ENCODE data around the gene APOL6. TPM values are rescaled to one million over a fixed set of nuclear protein-coding genes. Genes with fewer than 3 reads are reported as not detected.

APOL6 gene
- total RNA-seq, 4 donors from 2014 or later: 4.6 to 39.7 (median 27.5) TPM

DNA sequence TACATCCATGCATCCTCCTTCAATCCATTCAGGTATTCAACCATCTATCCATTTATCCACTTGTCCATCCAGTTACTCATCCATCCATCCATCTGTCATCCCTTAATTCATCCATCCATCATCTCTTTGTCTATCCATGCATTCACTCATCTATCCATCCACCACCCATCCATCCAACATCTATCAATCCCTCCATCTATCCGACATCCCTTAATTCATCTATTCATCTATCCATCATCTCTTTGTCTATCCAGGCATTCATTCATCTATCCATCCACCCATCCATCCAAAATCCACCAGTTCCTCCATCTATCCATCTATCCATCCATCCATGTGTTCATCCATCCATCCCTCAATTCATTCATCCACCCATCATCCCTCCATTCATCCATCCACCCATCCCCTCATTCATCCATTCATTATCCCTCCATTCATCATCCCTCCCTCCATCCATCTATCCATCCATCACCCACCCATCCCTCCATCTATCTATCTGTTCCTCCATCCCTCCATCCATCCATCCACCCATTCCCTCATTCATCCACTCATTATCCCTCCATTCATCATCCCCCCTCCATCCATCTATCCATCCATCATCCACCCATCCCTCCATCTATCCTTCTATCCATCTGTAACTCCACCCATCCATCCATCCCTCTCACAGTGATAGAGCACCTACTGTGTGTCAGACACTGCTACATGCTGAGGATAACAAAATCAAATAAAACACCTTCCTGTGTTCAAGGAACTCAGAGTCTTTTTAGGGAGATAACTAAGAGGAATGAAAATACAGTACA is 29.6 kb upstream of the APOL6 start:
- DNase-seq: no peak
- Histone ChIP-seq H3K4me1 (peaks cover 15 to 22% (median 20%) of the 10 kb centered on the region in 4 donors), H3K4me3 (no peak overlapping the region), H3K36me3 (no peaks in the 10 kb centered on the region), H3K9me3 (no peaks in the 10 kb centered on the region), H3K27ac (no peak overlapping the region), H3K27me3 (no peaks in the 10 kb centered on the region)
- intact Hi-C loops (cut with DNase I; ENCODE audit: low total_unique reads): no loop called here
- no peak for TF ChIP-seq POLR2AphosphoS5 (IDR thresholded peaks at IDR 0.05)
- in situ Hi-C loops (cut with MboI; ENCODE audit: low pct_ligation_motif_present in 1 of 4, low pct_unique_long_range_greater_than_20kb in 1 of 4, low sequenced_read_pairs in 3 of 4): loop anchor here in 1 of 4 donors (25.0 kb wide), 1 partner anchor 494 kb away; no protein-coding TSS in a partner anchor
- WGBS, 2 donors (ENCODE audit: low coverage in 1 of 2): 88 to 100% methylated on average over 1 of the region's 1 CpG

DNA sequence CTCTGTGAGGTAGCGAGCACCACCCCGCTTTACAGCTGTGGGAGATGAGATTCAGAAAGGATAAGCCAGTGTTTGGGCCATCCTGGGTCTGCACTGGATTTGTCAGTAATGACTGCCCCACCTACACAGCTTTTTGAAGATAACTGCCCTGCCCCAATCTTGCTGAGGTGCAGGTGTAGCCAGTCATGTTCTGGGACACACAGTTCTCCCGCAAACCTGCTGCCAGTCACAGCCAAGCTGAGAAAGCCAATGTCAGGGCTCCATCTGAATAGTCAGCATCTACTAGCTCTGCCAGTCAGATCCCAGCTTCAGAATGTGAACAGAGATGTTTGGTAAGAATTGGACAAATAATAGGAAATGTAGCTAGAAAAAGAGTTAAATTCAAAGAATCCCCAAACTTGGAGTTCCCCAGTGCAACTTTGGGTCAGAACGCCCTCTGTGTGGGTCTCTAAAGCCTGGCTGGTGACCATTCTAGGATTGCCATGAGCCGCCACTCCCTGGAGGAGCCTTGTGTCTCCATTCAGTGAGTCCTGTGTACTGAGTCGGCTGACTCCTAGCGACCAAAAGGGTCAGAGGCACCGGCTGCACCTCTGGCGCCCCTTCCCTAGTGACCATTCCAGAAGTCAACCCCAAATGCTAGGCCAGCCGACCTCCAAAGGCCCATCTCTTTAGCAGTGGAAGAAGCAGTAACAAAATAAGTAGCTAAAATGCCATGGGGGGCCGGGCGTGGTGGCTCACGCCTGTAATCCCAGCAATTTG is 28.7 kb upstream of the APOL6 start:
- TF ChIP-seq POLR2A (IDR thresholded peaks at IDR 0.05) (no peak), POLR2AphosphoS5 (IDR thresholded peaks at IDR 0.05) (no peak), EP300 (IDR thresholded peaks at IDR 0.05; ENCODE audit: low read depth) (no peak)
- TF ChIP-seq, protein P1, sequence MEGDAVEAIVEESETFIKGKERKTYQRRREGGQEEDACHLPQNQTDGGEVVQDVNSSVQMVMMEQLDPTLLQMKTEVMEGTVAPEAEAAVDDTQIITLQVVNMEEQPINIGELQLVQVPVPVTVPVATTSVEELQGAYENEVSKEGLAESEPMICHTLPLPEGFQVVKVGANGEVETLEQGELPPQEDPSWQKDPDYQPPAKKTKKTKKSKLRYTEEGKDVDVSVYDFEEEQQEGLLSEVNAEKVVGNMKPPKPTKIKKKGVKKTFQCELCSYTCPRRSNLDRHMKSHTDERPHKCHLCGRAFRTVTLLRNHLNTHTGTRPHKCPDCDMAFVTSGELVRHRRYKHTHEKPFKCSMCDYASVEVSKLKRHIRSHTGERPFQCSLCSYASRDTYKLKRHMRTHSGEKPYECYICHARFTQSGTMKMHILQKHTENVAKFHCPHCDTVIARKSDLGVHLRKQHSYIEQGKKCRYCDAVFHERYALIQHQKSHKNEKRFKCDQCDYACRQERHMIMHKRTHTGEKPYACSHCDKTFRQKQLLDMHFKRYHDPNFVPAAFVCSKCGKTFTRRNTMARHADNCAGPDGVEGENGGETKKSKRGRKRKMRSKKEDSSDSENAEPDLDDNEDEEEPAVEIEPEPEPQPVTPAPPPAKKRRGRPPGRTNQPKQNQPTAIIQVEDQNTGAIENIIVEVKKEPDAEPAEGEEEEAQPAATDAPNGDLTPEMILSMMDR (IDR thresholded peaks at IDR 0.05): no peak
- no peaks in the 10 kb centered on the region for H3K9me3 ChIP-seq
- peak; percentile 47 for DNase-seq
- H3K27me3 ChIP-seq: no peaks in the 10 kb centered on the region
- WGBS, 2 donors (ENCODE audit: low coverage in 1 of 2): 84% methylated on average over 13 of the region's 13 CpGs; no CpG with 5 or more reads in 1 of the 2 donors
- H3K27ac ChIP-seq: peak overlapping the region in 3 of 4 donors; percentile 15 to 83 (median 31)
- in situ Hi-C loops (cut with MboI; ENCODE audit: low pct_ligation_motif_present in 1 of 4, low pct_unique_long_range_greater_than_20kb in 1 of 4, low sequenced_read_pairs in 3 of 4): loop anchor here in 2 of 4 donors (10.0 to 25.0 kb wide), 3 partner anchors 305 to 505 kb away; no protein-coding TSS in a partner anchor
- H3K4me3 ChIP-seq: no peak overlapping the region
- peaks cover 15 to 22% (median 20%) of the 10 kb centered on the region in 4 donors for H3K4me1 ChIP-seq
- intact Hi-C loops (cut with DNase I; ENCODE audit: low total_unique reads): no loop called here
- H3K36me3 ChIP-seq: no peaks in the 10 kb centered on the region

DNA sequence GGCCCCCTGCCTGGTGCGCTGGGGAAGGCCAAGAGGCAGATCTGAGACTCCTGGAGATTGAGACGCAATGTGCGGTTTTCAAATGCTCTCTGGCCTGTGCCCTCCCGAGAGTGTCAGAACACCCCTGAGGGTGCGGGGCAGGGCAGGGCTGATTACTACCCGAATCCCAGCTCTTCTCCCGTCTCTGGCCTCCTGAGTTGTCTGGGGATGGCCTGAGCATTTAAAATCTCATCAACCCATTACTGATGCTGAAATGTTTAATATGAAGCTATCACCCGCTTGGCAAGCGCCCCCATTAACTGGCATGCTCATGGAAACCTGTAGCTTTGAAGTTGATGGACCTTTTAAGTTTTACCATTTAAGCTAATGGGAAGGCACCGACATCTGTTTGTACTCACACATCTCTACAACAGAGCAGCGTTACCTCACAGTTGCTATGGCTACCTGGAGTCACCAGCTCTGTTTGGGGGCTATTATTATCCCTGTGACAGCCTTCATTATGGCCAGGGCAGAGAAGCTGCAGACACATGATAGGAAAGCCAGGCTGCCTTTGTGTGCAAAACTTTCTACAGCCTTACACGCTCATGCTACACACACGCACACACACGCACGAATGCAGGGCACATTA is 27.5 kb upstream of the APOL6 start:
- H3K27ac ChIP-seq: peak overlapping the region; percentile 66 to 84 (median 78)
- TF ChIP-seq EP300 (IDR thresholded peaks at IDR 0.05; ENCODE audit: low read depth) (no peak), POLR2A (IDR thresholded peaks at IDR 0.05) (no peak), POLR2AphosphoS5 (IDR thresholded peaks at IDR 0.05) (peak; percentile 31 to 73 (median 59))
- no peaks in the 10 kb centered on the region for H3K9me3 ChIP-seq
- H3K36me3 ChIP-seq: no peaks in the 10 kb centered on the region
- H3K27me3 ChIP-seq: no peaks in the 10 kb centered on the region
- 84 to 87% methylated on average over 3 to 15 of the region's 15 CpGs for WGBS, 2 donors (ENCODE audit: low coverage in 1 of 2)
- in situ Hi-C loops (cut with MboI; ENCODE audit: low pct_ligation_motif_present in 1 of 4, low pct_unique_long_range_greater_than_20kb in 1 of 4, low sequenced_read_pairs in 3 of 4) (loop anchor here in 2 of 4 donors (10.0 to 25.0 kb wide), 3 partner anchors 304 to 504 kb away; no protein-coding TSS in a partner anchor), intact Hi-C loops (cut with DNase I; ENCODE audit: low total_unique reads) (no loop called here)
- H3K4me3 ChIP-seq: no peak overlapping the region
- no peak for DNase-seq
- H3K4me1 ChIP-seq: peaks cover 15 to 22% (median 20%) of the 10 kb centered on the region in 4 donors

DNA sequence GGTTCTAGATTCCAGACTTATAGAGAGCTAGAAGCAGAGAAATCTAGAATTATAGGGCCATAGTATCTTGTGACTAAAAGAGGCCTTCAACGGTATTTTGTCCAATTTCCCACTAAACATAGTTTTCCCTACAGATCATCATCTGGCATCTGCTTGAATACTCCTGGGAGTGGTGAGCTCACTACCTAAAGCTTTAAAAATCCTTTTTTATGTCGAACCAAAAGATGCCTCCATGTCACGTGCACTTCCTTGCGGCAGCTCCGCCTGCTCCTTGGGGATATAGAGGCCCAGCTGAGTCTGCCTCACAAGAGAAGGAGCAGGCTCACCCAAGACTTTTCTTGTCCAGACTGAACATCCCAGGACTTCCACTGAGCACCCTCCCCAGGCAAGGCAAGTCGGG is 26.8 kb upstream of the APOL6 start:
- H3K36me3 ChIP-seq: no peaks in the 10 kb centered on the region
- DNase-seq: no peak
- no peak overlapping the region for H3K4me3 ChIP-seq
- no peaks in the 10 kb centered on the region for H3K9me3 ChIP-seq
- intact Hi-C loops (cut with DNase I; ENCODE audit: low total_unique reads): no loop called here
- peaks cover 15 to 22% (median 20%) of the 10 kb centered on the region in 4 donors for H3K4me1 ChIP-seq
- in situ Hi-C loops (cut with MboI; ENCODE audit: low pct_ligation_motif_present in 1 of 4, low pct_unique_long_range_greater_than_20kb in 1 of 4, low sequenced_read_pairs in 3 of 4): loop anchor here in 2 of 4 donors (10.0 to 25.0 kb wide), 3 partner anchors 303 to 503 kb away; no protein-coding TSS in a partner anchor
- peak overlapping the region; percentile 66 to 84 (median 78) for H3K27ac ChIP-seq
- TF ChIP-seq, protein P1 (IDR thresholded peaks at IDR 0.05): no peak
- no peak for TF ChIP-seq EP300 (IDR thresholded peaks at IDR 0.05; ENCODE audit: low read depth)
- no peak for TF ChIP-seq POLR2A (IDR thresholded peaks at IDR 0.05)
- no peak for TF ChIP-seq POLR2AphosphoS5 (IDR thresholded peaks at IDR 0.05)
- no peaks in the 10 kb centered on the region for H3K27me3 ChIP-seq
- 79 to 80% methylated on average over 1 to 6 of the region's 6 CpGs for WGBS, 2 donors (ENCODE audit: low coverage in 1 of 2)
